Activated naive CD4-positive, alpha-beta T cell treated with anti-CD3 and anti-CD28 coated beads for 36 hours (primary cell): Measurements from ENCODE around the gene HEBP1. TPM values are rescaled to one million over a fixed set of nuclear protein-coding genes. Genes with fewer than 3 reads are reported as not detected.

Source experiments
- total RNA-seq, 2 experiments: library from RNA; stranded (reverse); gene quantifications; one replicate each; pipeline ENCODE4 v1.2.3, GENCODE V29; 2021

The HEBP1 gene
- total RNA-seq, 2 experiments from 2014 or later = 28.7 to 32.3 TPM

Other genes with a start within 250 kb of the HEBP1 start
- gene APOLD1, start 214.6 kb downstream of the HEBP1 start, total RNA-seq = 1 to 10 TPM in 1 of 2 experiments, under 1 TPM in 1; 0.88 to 1.3 TPM
- 10 to 100 TPM; 86.6 to 87.3 TPM for gene DDX47, start 186.9 kb downstream of the HEBP1 start, total RNA-seq
- gene GPRC5A, start 108.7 kb downstream of the HEBP1 start, total RNA-seq = under 1 TPM; 0.24 to 0.64 TPM
- gene GPRC5D, start 48.1 kb downstream of the HEBP1 start, total RNA-seq = not detected
- 1 to 10 TPM; 7.4 to 7.7 TPM for gene FAM234B, start 44.1 kb upstream of the HEBP1 start, total RNA-seq
- not detected for gene GSG1, start 103.4 kb upstream of the HEBP1 start, total RNA-seq
- 1 to 10 TPM; 3.0 to 4.0 TPM for gene EMP1, start 196.5 kb upstream of the HEBP1 start, total RNA-seq